NCI-H2081 treated with DMSO at 0.1 percent for 48 hours (cell line): ENCODE results near the gene CSNK2A2.

Source experiments
- DNase-seq: peaks from one replicate; lab custom pipeline; 2025; lab: John Stamatoyannopoulos, UW

CSNK2A2 gene

DNA sequence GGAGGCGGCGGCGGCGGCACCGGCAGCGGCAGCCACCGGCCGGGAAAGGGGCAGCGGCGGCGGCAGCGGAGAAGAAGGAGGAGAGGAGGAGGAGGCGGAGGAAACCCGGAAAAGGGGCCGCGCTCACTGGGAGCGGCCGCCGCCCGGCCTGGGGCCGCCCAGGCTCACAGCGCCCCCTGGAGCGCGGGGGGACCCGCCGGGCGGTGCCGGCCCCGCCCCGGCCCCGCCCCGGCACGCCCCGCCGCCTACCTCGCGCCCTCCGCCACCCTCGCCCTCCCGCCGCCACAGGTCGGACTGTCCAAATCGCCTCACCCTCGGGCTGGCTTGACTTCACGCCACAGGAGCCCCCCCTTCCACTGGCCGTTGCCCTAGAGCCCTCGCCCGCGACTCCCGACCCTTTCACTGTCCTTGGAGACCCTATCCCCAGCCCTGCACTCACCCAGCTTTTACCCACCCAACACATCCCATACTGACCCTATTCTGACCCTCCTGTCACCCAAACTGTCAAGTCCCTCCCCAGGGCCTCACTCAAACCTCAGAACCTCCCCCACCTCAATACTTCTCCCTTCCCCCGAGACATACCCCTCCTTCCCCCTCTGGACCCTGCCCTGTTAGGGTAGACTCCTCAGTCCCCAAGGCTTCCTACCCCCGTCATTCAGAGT is at the start of gene CSNK2A2:
TSS of gene CSNK2A2 (minus strand) at position 85 of the 662 bp plus-strand sequence. CDS start 370 bp downstream, outside the sequence.
- no peak for DNase-seq

DNA sequence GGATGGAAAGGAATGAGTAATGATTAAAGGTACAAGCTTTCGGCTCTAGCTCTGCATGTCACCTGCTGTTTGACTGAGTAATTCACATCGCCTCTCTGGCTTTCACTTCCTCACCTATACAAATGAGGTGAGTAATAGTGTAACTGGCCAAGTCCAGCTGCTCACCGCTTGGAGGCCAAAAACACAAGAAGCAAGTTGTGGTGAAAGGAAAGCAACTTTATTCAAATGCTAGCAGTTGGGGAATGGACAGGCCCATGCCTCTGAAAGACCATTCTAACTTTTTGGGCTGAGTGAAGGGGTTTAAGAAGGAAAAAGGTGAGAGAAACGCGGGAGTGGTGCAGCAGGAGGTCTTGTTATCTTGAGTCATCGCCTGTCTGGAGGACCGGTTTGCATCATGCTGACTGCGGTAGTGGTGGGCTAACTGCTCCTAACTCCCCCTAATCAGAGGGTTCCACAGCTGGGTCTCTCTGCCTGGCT is 45.7 kb upstream of the CSNK2A2 start:
- DNase-seq = no peak

DNA sequence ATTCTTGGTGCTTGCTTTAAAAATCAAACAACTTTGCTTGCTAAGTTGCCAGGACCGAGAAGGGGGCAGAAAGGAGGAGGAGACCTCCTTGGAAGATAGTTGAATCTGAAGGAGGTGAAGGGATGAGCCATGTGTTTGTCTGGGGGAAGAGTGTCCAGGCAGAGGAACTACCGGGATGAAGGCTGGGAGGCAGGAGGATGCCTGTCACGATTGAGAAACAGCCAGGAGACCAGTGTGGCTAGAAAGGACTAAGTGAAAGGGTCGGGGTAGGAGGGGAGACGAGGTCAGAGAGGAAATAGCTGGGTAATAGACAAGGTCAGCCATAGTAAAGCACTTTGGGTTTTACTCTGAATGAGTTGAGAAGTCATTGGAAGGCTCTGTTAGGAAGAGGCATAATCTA is 38.9 kb upstream of the CSNK2A2 start:
- no peak for DNase-seq

DNA sequence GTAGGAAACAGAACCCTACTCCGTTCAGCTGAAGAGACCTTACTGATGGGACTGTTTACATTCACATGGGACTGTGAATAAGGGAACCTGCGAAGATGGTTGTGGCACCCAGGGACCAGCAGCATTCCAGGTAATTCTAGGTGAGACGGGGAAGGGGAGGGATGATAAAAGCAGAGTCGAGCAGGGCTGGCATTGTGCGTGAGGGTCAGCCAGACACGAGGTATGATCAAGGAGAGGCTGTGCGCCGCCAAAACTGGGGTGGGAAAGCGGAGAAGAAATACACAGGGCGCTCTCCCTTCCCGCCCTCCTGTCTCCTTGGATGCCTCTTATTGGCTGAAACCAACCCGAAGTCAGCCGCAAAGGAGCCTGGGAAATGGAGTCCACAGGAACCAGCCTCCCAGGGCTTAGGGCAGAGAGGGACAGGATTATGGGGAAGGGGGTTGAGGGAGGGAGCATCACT is 38.4 kb upstream of the CSNK2A2 start:
- no peak for DNase-seq

DNA sequence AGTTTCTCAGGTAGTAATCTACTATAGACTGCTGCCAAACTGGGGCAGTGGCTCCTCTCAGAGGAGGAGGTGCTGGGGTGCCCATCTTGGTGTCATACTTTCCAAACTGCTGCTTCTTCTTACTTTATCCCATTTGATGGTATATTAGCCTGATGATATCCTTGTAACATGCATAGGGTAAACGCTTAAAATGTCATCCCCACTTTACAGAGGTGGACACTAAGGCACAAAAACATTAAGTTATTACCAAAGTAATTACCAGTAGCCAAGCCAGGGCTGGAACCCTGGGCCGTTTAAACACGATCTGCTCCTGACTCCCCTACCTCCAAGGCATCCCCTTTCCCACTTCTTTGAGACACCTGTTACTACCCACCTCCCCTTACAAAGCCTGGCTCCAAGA is 37.8 kb upstream of the CSNK2A2 start:
- no peak for DNase-seq

DNA sequence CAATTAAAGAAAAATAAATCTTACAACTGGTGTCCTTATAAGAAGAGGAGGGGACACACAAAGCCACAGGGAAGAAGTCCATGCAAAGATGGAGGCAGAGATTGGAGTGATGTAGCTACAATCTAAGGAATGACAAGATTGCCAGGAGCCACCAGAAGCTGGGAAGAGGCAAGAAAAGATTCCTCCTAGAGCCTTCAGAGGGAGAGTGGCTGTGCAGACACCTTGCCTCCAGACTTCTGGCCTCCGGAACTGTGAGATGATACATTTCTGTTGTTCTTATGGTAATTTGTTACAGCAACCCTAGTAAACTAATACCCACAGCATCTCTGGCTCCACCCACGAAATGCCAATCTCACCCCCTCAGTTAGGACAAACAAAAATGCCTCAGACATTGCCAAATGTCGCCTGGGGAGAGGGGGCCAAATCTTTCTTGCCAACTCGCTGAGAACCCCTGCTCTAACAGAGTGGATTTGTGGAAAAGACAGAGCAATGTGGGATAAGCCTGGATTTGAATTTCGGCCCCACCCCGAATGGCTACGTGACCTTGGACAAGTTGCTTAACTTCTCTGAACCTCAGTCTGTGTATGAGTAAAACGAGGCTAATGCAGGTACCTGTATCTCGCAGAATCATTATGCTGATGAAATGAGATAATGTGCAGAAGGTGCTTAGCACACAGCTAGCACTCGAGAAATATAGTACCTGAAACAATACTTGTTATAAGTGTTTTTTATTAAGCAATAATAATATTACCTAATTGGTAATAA is 37.1 kb upstream of the CSNK2A2 start:
- DNase-seq = no peak

DNA sequence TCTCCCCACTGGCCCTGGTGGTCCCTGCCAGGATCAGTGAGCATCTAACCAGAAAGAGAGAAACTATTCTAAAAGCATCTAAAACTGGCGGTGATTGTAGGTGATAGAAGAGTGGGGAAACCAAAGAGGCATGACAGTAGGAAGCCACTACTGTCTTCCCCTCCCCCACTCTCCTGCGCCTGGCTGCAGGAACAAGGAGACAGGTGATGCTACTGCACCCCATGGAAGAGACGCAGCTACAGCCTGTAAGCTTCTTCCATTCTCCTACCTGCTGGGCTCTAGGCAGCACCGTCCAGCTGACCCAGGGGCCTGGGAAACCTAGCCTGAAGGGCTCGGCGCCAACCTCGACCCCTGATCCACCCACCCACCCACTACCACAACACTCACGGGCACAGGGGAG is 32.4 kb upstream of the CSNK2A2 start:
- DNase-seq = no peak

DNA sequence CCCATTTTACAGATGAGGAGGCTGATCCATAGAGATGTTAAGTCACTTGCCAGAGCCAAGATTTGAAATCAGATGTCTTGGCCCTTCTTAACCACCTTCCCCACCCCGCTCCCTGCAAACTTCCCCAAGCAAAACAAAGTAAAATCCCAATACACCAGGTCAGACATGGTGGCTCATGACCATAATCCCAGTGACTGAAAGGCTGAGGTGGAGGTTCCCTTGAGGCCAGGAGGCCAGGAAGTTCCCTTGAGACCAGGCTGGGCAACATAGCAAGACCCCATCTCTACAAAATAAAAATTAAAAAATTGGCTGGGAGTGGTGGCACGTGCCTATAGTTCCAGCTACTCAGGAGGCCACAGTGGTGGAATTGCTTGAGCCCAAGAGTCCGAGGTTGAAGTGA is 28.9 kb upstream of the CSNK2A2 start:
- DNase-seq = no peak

DNA sequence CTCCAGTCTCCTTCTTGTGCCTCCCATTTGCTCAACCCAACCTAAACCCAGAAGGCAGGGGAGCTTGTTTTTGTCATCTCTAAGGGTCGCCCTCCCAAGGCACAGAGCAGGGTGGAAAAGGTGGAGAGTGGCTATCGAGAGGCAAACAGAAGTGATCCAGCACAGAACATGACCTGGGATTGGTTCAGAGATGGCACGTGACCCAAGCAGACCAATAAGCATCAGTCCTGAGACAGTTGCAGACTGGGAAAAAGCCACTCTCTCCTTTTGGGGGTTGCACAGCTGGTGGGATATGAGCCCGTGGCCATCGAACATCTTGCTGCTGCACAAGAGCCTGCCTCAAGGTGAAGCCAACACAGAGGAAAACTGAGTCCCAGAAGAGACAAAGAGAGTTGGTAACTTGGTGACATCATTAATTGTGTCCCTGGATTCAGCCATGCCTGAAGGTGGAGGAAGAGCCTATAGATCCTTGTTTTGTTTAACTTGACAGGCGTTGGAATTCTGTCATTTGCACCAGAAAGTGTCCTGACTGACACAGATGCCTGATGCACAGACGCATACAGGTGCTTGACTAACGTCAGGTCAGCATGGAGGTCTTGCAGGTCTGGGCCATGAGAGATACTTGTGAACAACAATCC is 28.2 kb upstream of the CSNK2A2 start:
- DNase-seq = no peak

DNA sequence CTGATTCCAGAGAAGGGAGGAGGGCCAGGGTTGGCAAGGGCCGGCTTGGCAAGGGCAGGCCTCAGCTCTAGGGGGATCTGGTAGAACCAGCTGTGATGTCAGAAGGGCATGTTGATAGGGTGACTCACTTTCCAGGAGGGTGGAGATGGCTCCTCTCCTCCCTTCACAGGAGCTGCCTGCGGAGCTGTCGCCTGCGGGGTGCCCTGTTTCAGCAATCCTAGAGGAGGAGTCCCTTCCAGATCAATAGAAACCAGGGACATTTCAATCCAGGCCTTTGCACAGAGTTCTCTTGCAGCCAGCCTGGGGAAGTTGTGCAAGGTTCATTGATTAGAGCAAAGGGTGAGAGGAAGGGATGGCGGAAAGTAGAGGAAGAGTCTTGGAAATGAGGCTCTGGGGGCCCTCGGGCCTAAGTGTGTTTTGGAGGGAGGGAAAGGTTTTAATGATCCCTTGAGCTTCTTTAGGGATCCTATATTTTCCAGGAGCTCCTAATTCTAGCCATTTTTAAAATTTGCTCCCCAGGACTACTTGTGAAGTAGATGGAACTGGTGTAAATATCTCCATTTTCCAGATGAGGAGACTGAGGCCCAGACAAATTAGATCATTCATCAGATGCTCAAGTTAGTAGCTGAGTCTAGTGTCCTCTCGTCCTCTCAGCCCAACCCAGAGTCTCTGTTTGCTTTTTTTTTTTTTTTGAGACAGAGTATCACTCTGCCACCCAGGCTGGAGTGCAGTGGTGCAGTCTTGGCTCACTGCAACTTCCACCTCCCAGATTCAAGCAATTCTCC is 24.8 kb upstream of the CSNK2A2 start:
- no peak for DNase-seq

DNA sequence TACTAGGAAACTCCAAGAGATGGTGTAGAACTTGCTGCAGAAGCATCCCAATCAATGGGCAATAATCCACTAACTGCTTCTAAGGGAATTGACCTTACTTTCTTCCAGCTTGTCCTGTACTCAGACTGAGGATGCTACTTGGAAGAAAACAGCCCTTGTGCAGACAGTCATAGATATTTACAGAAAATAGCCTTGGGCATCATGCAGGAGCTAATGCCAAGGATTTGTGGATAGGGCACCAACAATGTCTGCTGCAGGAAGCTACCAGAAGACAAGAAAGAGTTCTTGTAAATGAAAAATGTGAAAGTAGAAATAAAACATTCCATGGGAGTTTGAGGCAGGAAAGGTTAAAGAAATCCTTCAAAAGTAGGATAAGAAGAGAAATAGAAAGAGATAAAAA is 21.5 kb upstream of the CSNK2A2 start:
- DNase-seq = no peak

DNA sequence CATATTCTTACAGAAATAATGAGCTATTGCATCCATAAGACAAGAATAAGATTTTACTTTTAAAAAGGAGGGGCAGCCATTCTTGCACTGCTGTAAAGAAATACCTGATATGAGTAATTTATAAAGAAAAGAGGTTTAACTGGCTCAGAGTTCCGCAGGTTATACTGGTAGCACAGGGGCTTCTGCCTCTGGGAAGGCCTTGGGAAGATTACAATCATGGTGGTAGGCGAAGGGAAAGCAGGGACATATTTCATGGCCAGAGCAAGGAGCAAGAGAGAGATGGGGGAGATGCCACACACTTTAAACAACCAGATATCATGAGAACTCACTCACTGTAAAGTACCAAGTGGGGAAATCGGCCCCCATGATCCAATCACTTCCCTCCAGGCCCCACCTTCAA is 20.9 kb upstream of the CSNK2A2 start:
- no peak for DNase-seq

DNA sequence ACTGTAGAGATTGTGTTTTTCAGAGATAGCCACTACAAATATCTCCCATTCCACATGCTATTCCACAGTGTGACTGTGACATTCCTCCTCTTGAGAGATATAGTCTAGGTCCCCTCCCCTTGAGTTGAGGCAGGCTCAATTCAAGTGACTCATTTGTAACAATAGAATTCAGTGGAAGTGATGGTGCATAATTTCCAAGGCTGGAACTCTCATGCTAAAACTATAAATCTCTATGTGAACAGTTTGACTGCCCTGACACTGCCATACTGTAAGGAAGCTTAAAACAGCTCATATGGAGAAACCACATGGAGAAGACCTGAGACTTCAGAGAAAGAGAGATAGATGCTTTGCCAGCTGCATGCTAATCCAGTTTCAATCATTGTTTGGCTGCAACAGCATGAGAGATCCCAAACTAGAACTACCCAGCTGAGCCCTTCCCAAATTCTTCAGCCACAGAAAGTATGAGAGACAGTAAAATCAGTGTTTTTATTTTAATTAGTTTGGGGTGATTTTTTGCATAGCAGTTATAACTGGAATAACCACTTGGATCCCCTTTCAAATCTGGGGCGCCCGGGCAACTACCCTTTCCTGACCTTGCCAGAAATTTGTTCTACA is 19.5 kb upstream of the CSNK2A2 start:
- DNase-seq = no peak

DNA sequence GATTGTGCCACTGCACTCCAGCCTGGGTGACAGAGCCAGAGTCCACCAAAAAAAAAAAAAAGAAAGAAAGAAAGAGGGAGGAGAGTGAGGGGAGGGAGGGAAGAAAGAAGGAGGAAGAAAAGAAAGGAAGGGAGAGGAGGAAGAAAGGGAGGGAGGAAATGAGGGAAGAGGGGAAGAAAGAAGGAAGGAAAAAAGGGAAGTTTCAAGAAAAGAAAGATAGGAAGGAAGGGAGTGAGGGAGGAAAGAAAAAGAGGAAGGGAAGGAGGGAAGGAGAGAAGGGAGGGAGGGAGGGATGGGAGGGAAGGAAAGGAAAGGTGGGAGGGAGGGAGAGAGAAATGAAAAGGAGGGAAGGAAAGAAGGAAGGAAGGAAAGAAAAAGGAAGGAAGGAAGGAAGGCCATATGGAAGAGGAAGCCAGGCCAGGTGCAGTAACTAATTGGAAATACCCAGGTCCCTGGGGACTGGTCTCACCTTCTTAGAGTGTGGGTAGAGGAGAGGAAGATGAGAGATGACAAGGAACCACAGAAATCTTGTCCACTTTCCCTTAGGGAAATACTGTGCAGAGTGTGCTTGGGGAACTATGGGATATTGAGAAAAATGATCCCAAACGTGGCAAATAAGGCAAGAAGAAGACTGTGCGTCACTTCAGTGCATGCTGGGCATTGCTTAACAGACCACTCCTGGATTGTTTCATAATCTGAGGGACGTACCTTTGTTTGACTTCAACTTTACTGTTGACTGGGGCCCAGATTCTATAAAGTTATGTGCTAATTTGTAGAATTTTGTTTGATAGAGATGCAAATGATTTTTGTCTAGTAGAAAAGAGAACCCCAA is 15.1 kb upstream of the CSNK2A2 start:
- no peak for DNase-seq

DNA sequence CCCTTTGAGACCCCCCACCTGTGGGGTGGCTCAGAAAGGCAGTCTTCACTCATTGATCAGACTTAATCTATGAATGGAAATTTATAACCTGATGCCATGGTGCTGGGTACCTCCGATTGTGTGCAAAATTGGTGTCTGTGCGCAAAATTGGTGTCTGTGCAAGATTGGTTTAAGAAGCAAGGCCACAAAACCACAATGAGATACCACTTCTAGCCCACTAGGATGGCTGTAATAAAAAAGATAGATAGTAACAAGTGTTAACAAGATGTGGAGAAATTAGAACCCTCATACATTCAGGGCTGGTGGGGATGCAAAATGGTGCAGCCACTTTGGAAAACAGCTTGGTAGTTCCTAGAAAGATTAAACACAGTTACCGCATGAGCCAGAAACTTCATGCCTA is 13.9 kb upstream of the CSNK2A2 start:
- DNase-seq = no peak

DNA sequence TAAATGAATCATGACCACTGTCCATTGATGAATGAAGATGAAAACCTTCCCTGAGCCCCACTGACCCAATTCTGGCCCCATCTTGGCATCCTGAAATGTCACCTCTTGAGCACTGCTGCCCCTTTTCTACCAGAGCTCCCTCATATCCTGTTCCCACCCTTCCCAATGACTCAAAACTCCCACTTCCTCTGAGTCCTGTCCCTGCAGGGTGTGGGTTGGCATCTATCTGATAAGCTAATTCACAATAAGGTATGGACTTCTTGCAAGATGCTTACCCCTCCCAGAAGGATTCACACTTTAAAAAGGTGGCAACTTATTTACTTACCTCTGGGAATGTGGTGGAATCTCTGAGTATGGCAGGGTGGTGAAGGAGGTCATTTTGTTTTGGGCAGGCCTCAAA is 13.3 kb upstream of the CSNK2A2 start:
- no peak for DNase-seq

DNA sequence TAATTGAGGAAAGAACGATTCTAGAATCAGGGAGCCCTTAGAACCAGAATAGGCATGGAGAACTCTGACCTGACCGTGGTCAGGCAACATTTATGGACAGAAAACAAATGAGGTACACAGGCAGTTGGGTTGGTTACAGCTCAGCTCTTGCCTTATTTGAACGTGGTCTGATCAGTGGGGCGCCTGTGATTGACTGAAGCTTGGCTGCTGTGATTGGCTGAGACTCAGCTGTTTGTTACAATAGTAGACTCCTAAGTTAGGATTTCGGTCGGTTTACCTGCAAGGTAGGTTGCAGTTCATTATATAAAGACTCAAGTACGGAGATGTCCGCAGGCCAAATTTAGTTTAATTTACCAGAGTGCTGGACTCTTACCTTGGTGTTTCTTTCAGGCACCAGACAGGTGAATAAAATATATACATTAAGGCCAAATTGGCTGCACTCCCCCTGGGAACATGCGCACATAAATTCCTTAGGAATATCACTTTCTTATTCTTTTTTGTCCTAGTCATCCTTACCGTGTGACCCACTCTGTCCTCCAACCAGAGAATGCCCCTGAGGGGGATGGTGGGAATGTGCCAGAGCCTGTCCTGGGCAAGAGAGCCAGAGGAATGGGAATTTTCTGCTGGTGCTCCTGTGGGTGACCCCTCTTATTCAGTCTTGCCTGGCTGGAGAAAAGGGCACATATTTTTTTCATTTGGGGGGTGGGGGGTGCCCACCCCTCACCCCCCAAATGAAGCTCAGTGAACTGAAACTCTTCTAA is 7.5 kb upstream of the CSNK2A2 start:
- no peak for DNase-seq

DNA sequence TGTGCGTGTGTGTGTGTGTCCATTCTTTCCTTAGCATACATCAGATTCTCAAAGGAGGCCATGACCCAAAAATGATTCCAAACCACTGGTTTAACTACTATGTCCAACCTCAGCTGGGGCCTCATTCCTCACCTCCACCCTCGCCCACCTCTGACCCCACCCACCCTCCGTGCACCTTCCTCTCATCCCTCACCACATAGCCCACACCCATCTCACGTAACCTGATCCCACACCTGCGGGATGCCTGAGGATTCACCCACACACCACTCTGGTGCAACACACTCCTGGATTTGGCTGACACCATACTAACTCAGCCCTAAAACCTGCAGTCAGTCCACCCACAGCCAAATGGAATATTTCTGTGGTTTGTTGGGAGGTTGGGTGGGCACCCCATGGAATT is 3.3 kb upstream of the CSNK2A2 start:
- no peak for DNase-seq

DNA sequence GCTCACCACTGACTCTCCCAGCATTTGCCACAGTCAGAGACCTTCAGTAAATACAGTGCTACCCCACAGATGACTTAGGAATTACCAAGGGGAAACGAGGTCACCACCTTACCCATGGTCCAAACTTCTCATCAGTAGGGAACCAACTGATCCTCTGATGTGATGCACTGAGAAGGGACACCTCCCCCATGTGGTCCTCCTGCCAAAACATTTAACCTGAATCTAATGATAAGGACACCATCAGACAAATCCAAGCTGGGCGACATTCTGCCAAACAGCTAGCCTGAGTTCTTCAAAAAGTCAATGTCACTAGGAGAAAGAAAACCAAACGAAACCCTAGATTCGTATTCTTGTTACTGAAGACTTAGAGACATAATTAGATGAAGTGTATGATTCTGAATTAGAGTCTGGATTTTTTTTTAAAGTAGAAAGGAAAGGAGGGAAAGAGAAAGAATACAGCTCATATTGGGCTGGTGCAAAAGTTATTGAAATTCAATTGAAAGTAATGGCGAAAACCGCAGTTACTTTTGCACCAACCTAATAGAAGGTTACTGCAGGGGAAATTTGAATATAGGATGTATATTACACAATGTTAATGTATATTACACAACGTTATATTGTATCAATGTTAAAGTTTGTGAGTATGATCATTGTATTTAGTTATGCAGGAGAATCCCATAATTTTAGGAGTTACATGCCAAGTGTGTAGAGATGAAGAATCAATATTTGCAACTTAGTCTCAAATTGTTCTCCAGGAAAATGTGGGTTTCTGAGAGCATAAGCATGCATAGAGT is 2.3 kb upstream of the CSNK2A2 start:
- DNase-seq = no peak
